Vagina (tissue), 2 donors: ENCODE measurements around the gene C1R.

Experiments
- POLR2A ChIP-seq, 2 donors: fragments of 450-650 bp; IDR thresholded peaks; one replicate each; pipeline ENCODE4 v1.6.1; 2017; ENCODE audit warnings: antibody characterized with exemption in 2 of 2, mild to moderate bottlenecking in 2 of 2, moderate library complexity in 2 of 2
- POLR2AphosphoS5 ChIP-seq, 2 donors: sonication (generic); formaldehyde crosslinking; IDR thresholded peaks; one replicate each; pipeline ENCODE4 v1.9.0; 2017; ENCODE audit warnings: antibody characterized with exemption in 2 of 2, mild to moderate bottlenecking in 2 of 2, low read depth in 1 of 2; ENCODE audit not compliant: insufficient read depth in 1 of 2
- TF ChIP-seq, protein P1 (sequence below), 3 experiments: fragments of 450-650 bp in 2 of 3; fragments of 200-600 bp in 1 of 3; sonication (generic) in 1 of 3; IDR thresholded peaks; one replicate each; pipeline ENCODE4 v1.5.1; 2017 to 2019; ENCODE audit warnings: antibody characterized with exemption in 3 of 3, mild to moderate bottlenecking in 2 of 3, moderate library complexity in 2 of 3

DNA sequence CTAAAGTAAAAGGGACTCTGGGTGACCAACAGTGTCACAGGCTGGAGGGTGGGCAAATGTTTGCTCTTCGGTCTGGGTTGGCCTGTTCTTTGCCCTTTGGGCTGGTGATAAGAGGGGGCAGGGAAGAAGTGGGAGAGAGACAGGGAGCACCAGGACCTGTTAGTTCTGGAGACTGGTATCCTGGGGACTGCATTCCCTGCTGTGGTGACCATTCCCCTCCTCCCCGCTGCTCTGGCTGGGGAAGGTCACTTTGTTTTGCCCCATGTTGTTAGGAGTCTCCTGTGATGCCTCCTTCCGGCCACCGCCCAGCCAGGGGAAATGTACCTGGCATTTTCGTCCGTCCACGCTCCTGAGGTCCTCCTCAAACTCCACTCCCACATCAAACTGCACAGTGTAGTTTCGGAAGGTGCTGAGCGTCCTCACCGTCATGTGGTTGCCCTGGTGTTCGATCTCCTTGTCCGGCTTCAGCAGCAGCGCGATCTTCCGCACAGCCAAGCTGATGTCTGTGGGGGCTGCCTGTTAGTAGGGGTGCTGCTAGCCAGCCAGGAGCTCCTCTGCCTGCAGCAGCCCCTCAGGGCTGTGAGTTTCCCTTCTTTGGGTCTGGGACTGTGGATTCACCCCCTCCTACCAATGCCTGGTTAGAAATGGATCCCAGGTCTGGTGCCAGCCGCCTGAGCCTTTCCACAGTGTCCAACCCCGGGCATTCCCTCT lies 35.8 kb upstream of the C1R start:
- TF ChIP-seq, protein P1, sequence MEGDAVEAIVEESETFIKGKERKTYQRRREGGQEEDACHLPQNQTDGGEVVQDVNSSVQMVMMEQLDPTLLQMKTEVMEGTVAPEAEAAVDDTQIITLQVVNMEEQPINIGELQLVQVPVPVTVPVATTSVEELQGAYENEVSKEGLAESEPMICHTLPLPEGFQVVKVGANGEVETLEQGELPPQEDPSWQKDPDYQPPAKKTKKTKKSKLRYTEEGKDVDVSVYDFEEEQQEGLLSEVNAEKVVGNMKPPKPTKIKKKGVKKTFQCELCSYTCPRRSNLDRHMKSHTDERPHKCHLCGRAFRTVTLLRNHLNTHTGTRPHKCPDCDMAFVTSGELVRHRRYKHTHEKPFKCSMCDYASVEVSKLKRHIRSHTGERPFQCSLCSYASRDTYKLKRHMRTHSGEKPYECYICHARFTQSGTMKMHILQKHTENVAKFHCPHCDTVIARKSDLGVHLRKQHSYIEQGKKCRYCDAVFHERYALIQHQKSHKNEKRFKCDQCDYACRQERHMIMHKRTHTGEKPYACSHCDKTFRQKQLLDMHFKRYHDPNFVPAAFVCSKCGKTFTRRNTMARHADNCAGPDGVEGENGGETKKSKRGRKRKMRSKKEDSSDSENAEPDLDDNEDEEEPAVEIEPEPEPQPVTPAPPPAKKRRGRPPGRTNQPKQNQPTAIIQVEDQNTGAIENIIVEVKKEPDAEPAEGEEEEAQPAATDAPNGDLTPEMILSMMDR (IDR thresholded peaks at IDR 0.05): no peak
- TF ChIP-seq POLR2A (IDR thresholded peaks at IDR 0.05): no peak
- TF ChIP-seq POLR2AphosphoS5 (IDR thresholded peaks at IDR 0.05; ENCODE audit: insufficient read depth in 1 of 2, low read depth in 1 of 2): no peak
